Rectal smooth muscle tissue (tissue), 1 donor: ENCODE data around the gene USP9Y.

Source experiments
- H3K27ac ChIP-seq: one replicate; pipeline ENCODE4 v1.7.0; 2013; ENCODE audit warnings: low read depth, low read length, inconsistent platforms
- H3K27me3 ChIP-seq: one replicate; pipeline ENCODE4 v1.7.0; 2013; ENCODE audit warnings: low read length; ENCODE audit not compliant: control insufficient read depth, insufficient read depth
- H3K36me3 ChIP-seq: one replicate; pipeline ENCODE4 v1.7.0; 2013; ENCODE audit warnings: low read length; ENCODE audit not compliant: control insufficient read depth, insufficient read depth
- H3K4me1 ChIP-seq: one replicate; pipeline ENCODE4 v1.7.0; 2013; ENCODE audit warnings: low read length; ENCODE audit not compliant: control insufficient read depth, insufficient read depth
- H3K4me3 ChIP-seq: one replicate; pipeline ENCODE4 v1.7.0; 2013; ENCODE audit warnings: low read length
- H3K9ac ChIP-seq: one replicate; pipeline ENCODE4 v1.7.0; 2013; ENCODE audit warnings: low read length

Gene USP9Y

GRCh38 chrY:12729746-12730145, 28.7 kb downstream of the USP9Y start:
- Histone ChIP-seq H3K9ac (no peak overlapping the region), H3K27ac (no peak overlapping the region), H3K4me1 (no peaks in the 10 kb centered on the region), H3K36me3 (no peaks in the 10 kb centered on the region), H3K4me3 (no peak overlapping the region), H3K27me3 (no peaks in the 10 kb centered on the region)

DNA sequence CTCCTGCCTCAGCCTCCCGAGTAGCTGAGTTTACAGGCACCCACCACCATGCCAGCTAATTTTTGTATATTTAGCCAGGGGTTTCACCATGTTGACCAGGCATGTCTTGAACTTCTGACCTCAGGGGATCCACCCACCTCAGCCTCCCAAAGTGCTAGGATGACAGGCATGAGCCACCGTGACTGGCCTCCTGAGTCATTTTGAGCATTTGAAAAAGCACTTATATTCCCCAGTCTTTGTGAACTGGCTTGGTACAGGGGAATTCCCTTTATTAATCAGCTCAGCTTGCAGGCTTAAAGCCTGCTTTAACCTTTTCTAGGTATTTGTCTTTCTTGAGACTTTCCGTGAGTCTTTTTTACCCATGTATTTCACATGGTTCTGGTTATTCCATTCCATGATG, 32.6 kb downstream of the USP9Y start:
- Histone ChIP-seq H3K36me3 (no peaks in the 10 kb centered on the region), H3K9ac (no peak overlapping the region), H3K4me1 (no peaks in the 10 kb centered on the region)

DNA sequence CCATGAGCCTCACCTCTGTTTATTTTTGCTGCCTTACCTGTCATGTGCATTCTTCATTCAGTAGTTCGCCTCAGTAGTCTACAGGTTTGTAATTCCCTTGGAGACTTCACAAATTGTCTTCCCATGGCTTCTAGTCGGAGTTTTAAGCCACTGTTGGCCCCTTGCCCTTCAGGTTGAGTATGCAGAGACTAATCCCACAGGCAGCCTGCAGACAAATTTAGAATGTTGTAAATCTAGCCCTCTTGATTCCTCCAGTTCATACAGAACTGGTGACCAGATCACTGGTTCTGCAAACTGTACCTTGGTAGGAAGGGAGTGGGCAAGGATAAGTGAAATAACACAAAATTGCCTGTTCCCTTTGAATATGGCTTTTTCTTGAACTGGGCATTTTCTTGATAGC, 33.0 kb downstream of the USP9Y start:
- Histone ChIP-seq H3K27me3 (no peaks in the 10 kb centered on the region), H3K9ac (no peak overlapping the region), H3K4me3 (no peak overlapping the region), H3K4me1 (no peaks in the 10 kb centered on the region), H3K36me3 (no peaks in the 10 kb centered on the region), H3K27ac (no peak overlapping the region)

More for the DNA sequence above, 32.6 kb downstream of the USP9Y start:
- no peaks in the 10 kb centered on the region for H3K27me3 ChIP-seq
- H3K4me3 ChIP-seq = no peak overlapping the region
- H3K27ac ChIP-seq = no peak overlapping the region

- H3K9ac ChIP-seq = no peak overlapping the region
- no peaks in the 10 kb centered on the region for H3K27me3 ChIP-seq
- no peaks in the 10 kb centered on the region for H3K36me3 ChIP-seq
- H3K4me3 ChIP-seq = no peak overlapping the region
- H3K4me1 ChIP-seq = no peaks in the 10 kb centered on the region
- H3K27ac ChIP-seq = no peak overlapping the region
These were observed 40.4 kb downstream of the USP9Y start for GRCh38 chrY:12741414-12741813.

DNA sequence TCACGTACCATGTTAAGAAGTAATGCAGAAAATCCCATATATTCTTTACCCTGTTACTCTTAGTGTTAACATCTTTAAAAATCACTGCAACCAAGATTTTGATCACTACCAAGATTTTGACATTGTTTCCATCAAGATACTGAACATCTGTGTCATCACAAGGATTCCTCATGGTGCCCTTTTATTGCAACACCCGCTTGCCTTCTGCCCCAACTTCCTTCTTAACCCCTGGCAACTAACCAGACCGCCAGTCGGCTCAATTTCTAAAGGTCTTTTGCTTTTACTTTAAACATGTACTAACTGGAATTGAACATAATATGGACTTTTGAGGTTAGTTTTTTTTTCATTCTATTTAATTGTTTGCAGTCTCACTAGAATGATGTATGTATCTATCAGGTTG, 41.7 kb downstream of the USP9Y start:
- Histone ChIP-seq H3K9ac (no peak overlapping the region), H3K27ac (no peak overlapping the region), H3K36me3 (no peaks in the 10 kb centered on the region), H3K27me3 (no peaks in the 10 kb centered on the region), H3K4me3 (no peak overlapping the region), H3K4me1 (no peaks in the 10 kb centered on the region)

DNA sequence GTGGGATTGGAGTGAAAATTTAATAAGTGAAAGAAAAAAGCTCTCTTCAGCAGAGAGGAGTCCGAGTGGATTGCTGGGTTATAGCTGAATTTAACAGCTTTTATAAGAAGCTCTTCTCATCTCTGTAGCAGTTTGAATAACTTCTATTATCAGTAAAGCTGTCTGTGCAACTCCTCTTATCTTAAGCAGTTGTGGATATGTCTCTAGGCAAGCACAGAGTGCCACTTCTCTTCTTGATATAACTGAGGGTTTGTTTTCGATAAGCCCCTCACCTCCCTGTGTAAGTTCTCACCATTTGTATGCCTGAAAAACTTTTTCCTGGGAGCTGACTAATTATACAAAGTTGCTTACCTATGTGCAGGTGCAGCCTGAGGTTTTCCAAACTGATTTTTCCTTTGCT, 43.1 kb downstream of the USP9Y start:
- Histone ChIP-seq H3K9ac (no peak overlapping the region), H3K4me3 (no peak overlapping the region), H3K4me1 (no peaks in the 10 kb centered on the region), H3K36me3 (no peaks in the 10 kb centered on the region), H3K27ac (no peak overlapping the region), H3K27me3 (no peaks in the 10 kb centered on the region)

DNA sequence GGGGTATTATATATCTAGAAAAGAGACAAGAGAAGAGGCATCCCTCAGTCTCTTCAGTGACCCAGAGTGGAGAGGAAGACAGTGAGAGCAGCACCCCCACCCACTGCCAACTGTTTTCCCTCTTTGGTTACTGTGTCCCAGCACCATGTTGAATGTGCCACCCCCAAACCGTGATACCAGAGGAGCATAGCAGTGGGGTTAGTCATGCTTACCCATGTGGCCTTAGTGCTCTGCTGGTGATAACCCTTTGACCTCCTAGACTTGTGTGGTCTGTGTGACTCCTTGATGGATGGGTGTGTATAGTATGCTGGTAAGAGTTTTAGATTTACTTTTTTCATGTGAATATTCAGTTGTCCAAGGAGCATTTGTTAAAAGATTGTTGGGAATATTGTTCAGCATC, 48.3 kb downstream of the USP9Y start:
- no peaks in the 10 kb centered on the region for H3K27me3 ChIP-seq
- H3K4me3 ChIP-seq = no peak overlapping the region
- H3K27ac ChIP-seq = no peak overlapping the region
- no peak overlapping the region for H3K9ac ChIP-seq
- H3K36me3 ChIP-seq = no peaks in the 10 kb centered on the region
- no peaks in the 10 kb centered on the region for H3K4me1 ChIP-seq

DNA sequence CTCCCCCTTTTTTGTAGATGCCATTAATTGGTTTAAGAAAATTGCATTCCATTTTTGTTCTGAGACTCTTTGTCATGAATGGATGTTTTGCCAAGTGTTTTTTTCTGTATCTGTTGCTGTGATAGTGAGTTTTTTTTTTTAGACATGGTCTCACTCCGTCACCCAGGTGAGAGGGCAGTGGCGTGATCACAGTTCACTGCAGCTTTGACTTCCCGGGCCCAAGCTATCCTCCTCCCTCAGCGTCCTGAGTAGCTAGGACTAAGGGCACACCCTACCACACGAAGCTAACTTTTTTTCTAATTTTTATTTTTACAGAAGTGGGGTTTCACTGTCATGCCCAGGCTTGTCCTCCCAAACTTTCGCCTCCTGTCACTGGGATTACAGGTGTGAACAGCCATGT, 51.8 kb downstream of the USP9Y start:
- H3K4me1 ChIP-seq = no peaks in the 10 kb centered on the region
- H3K9ac ChIP-seq = no peak overlapping the region

DNA sequence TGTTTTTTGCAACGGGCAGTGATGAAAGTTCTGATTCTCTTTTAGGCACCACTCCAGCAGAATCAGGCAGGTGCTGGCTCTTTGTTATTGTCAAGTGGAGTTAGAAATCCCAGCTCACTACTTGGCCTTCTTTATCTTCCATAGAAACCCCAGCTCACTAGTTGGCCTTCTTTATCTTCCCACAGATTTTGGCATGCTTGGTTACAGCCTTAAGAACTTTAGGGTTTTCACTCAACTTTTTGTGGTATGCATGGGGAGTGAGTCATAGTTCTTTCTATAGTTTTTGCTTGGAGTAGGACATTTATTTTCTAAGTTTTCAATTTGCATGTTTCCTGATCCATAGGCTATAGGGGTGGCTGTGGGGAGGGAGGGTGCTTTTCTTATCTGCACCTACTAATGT, 55.0 kb downstream of the USP9Y start:
- Histone ChIP-seq H3K27me3 (no peaks in the 10 kb centered on the region), H3K4me1 (no peaks in the 10 kb centered on the region), H3K4me3 (no peak overlapping the region), H3K36me3 (no peaks in the 10 kb centered on the region), H3K27ac (no peak overlapping the region), H3K9ac (no peak overlapping the region)

More for the DNA sequence above, 51.8 kb downstream of the USP9Y start:
- Histone ChIP-seq H3K4me3 (no peak overlapping the region), H3K27me3 (no peaks in the 10 kb centered on the region), H3K27ac (no peak overlapping the region), H3K36me3 (no peaks in the 10 kb centered on the region)

DNA sequence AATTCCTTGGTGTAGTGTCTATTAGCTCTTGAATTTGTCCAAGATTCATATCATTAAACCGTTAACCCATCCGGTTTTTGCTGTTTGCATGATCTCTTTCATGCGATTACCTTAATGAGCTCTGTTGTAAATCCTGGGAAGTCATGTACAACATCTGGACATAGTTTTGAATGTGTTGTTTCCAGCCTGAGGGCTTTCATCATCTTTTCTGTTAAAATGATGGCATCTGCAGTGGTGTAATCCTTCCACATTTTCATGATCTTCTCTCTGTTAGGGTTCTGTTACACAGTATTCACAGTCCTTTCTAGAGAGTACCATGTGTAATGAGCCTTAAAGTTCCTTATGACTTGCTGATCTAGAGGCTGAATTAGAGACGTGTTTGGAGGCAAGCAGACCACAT, 64.9 kb downstream of the USP9Y start:
- H3K9ac ChIP-seq = no peak overlapping the region
- H3K36me3 ChIP-seq = no peaks in the 10 kb centered on the region
- H3K4me3 ChIP-seq = no peak overlapping the region
- no peaks in the 10 kb centered on the region for H3K4me1 ChIP-seq
- no peak overlapping the region for H3K27ac ChIP-seq
- H3K27me3 ChIP-seq = no peaks in the 10 kb centered on the region

- no peak overlapping the region for H3K9ac ChIP-seq
- no peaks in the 10 kb centered on the region for H3K4me1 ChIP-seq
- H3K4me3 ChIP-seq = no peak overlapping the region
- H3K27me3 ChIP-seq = no peaks in the 10 kb centered on the region
- no peak overlapping the region for H3K27ac ChIP-seq
- H3K36me3 ChIP-seq = no peaks in the 10 kb centered on the region
These were observed 83.5 kb downstream of the USP9Y start for GRCh38 chrY:12784521-12784920.

- Histone ChIP-seq H3K27me3 (no peaks in the 10 kb centered on the region), H3K4me3 (no peak overlapping the region), H3K36me3 (no peaks in the 10 kb centered on the region), H3K27ac (no peak overlapping the region), H3K9ac (no peak overlapping the region), H3K4me1 (no peaks in the 10 kb centered on the region)
These were observed 93.0 kb downstream of the USP9Y start for GRCh38 chrY:12793999-12794398.

DNA sequence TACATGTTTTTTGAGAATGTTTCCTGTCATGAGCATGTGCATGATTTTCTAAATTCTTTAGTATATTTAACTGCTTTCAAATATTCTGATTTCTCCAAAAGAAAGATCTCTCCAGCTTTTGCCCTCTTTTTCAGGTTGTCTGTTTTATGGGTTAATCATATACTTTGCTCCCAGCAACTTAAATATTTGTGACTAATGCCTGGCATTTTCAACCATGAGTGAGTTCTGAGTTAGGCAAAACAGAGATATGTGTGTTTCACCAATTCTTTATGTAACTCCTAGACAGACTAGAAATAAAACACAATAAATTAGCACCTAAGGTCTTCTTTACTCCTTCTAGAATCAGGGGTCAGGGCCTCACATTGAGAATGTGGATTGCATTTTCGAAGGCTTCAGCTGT, 107.0 kb downstream of the USP9Y start:
- H3K4me1 ChIP-seq = no peaks in the 10 kb centered on the region
- no peak overlapping the region for H3K27ac ChIP-seq
- H3K9ac ChIP-seq = no peak overlapping the region
- H3K36me3 ChIP-seq = no peaks in the 10 kb centered on the region
- no peaks in the 10 kb centered on the region for H3K27me3 ChIP-seq
- H3K4me3 ChIP-seq = no peak overlapping the region

DNA sequence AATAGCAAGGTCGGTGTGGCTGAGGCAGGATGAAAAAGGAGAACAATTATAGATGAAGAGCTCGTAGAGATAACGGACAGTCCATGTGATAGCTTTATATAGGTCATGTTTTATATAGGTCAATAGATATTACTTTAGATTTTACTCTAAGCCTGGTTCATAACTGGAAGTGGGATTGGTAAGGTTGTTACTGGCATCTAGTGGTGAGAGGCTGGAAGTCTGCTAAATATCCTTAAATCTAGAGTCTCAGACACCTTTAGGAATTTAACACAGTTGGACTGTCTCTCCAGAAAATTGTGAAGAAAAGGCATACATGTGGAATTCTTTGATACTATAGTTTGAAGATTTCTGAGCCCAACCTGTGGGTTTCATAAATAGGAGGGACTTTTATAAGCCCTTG, 108.0 kb downstream of the USP9Y start:
- H3K4me1 ChIP-seq = no peaks in the 10 kb centered on the region
- no peaks in the 10 kb centered on the region for H3K36me3 ChIP-seq
- H3K9ac ChIP-seq = no peak overlapping the region
- H3K27me3 ChIP-seq = no peaks in the 10 kb centered on the region
- H3K4me3 ChIP-seq = no peak overlapping the region
- no peak overlapping the region for H3K27ac ChIP-seq
